Astrocyte of the hippocampus (primary cell): Measurements from ENCODE around the gene PPM1E.
A peak's percentile ranks its signal among the peaks of the same experiment; 100 is the strongest.
"Not testable (repeated sequence)": the region's sequence is repeated elsewhere in the genome, so short reads cannot be mapped to it uniquely, and the experiment has no call there.

ENCODE experiments used
- DNase-seq: peaks from one replicate; pipeline ENCODE4 v3.0.0; 2011; ENCODE audit warnings: low read depth, low spot score

PPM1E gene

DNA sequence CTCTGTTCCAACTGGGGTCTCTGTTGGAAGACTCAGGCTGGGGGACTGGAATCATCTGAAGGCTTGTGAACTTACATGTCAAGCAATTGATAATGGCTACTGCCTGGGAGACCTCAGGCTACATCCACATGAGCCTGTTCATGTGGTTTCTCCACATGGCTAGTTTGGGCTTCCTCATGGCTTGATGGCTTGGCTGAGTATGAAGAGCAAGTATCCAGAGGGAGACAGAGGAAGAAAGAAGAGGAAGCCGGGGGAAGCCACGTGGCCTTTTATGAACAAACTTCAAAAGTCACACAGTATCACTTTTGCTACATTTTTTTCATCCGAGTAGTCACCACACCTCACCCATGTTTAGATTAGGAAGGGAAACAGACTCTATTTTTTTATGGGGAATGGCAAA lies 192.2 kb downstream of the PPM1E start:
- DNase-seq = no peak

- not testable (repeated sequence) for DNase-seq
Observed at GRCh38 chr17:58954358-58954757, 198.7 kb downstream of the PPM1E start.

DNA sequence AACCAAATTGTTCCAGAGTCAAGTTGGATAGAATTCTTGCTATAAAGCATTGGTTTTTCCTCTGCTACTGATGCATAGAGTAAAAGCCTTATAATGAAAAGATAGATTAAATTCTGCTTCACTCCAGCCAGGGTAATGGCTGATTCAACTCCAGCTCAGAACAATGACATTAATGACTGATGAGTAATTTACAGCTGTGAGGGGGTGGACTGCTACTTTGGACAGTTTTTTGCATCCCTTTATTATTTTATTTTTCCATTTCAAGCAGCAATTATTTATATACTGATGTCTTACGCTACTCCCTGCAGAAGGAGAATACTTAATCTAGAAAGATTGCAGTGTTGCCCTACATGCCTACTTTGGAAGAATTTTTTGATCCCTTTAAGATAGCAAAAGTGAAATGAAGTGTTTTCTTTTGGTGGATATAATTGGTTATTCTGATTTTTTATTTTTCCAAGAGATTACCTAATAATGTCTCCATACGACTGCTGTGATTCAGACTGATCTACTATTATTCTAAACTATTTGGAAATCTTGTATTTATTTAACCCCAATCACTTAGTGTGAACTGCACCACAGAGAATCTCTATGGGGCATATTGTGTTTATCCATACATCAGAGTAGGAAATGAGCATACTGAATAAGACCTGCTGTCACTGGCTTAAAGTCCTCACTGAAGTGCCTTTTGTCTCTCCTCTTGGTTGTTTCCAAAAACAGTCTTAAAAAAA lies 201.5 kb downstream of the PPM1E start:
- DNase-seq = peak; percentile 32

GRCh38 chr17:58957725-58958073 lies 202.0 kb downstream of the PPM1E start:
- not testable (repeated sequence) for DNase-seq

DNA sequence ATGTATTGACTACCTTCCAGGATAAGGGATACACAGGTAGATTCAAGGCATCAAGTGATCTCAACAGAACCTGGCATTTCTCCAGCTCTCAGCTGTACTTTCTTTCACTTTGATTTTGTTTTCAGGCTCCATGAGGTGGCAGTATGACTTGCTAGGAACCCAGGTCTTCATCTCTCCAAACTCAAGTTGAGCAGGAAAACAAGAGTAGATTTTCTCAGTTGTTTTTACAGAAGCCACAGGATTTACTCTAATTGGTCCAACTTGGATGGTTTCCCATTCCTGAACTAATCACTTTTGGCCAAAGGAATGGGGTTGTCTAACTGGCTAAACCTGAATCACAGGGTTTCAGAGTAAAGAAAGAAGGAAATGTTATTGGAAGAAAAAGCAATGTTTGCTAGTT lies 204.4 kb downstream of the PPM1E start:
- peak; percentile 91 for DNase-seq

GRCh38 chr17:58965221-58965620 lies 209.6 kb downstream of the PPM1E start:
- DNase-seq = no peak

GRCh38 chr17:58966208-58966607 lies 210.6 kb downstream of the PPM1E start:
- DNase-seq = no peak

- peak; percentile 41 for DNase-seq
Observed at GRCh38 chr17:58968426-58969061, 212.9 kb downstream of the PPM1E start.

DNA sequence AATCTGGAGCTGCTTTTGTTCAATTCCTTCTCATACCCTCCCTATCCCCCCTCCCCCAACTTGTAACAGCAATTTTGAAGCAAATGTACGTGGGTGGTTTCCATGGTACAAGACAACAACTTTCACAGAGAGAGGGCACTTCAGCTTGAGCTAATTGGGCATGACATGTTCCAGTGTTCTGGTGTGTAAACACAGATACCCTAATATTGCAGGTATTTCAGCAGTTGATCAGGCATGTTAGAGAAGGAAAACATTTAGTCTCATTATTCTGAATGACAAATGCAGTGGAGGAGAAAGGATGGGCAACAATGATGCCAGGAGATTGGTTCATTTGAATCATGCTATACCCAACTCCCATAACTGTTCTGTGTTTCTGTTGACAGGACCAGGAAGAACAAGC lies 213.5 kb downstream of the PPM1E start:
- peak; percentile 34 for DNase-seq

DNA sequence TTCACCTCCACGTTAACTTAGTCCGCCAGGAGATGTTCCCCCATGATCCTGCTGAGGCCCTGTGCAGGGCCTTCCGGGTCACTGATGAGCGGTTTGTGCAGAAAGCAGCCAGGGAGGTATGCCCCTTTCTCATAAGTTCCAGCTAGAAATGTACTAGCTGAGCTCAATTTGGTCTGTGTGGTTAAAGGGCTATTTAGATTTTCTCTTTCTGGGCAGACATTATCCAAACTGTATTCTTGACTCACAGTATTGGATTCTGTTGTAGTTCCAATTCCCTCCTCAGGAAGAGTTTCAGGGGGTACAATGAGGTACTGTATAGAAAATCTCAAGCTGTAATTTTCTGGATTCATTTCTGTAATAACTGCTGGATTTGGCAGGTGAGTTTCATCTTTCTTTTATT lies 214.0 kb downstream of the PPM1E start:
- peak; percentile 43 for DNase-seq

GRCh38 chr17:58970609-58971450 lies 215.2 kb downstream of the PPM1E start:
- peak; percentile 20 for DNase-seq

DNA sequence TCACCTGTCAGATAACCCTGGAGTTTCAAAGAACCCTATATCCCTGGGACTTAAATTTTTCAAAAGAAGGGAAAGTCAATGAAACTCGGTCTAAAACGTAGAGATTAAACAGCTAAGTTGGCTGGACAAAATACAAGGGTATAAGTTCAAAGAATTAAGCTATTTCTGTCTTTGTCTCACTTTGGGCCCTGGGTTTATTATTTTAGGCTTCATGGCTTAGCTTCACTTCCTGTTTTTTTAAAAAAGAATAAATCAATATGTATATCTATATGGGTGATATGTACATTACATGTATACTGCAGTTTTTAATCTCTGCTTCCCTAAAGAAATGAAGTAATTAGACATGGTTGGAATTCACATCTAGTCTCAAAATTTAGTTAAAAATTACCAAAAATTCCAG lies 218.7 kb downstream of the PPM1E start:
- no peak for DNase-seq

DNA sequence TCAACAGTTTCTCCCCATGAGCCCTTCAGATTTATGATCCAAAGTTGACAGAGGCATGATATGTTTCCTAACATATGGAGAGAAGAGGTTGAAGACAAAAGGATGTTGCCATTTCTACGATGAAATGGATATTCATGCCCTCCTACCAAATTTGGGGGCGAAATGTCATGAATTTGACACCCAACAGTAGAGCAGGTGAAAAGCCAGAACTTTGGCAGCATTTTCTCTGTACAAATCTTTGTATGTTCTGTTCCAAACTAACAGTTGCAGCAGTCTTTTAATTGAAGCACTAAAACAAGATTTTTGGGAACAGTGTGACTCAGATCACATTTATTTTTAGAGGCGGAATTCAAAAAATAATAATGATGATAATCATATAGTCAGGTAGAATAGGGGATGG lies 220.9 kb downstream of the PPM1E start:
- DNase-seq = no peak

DNA sequence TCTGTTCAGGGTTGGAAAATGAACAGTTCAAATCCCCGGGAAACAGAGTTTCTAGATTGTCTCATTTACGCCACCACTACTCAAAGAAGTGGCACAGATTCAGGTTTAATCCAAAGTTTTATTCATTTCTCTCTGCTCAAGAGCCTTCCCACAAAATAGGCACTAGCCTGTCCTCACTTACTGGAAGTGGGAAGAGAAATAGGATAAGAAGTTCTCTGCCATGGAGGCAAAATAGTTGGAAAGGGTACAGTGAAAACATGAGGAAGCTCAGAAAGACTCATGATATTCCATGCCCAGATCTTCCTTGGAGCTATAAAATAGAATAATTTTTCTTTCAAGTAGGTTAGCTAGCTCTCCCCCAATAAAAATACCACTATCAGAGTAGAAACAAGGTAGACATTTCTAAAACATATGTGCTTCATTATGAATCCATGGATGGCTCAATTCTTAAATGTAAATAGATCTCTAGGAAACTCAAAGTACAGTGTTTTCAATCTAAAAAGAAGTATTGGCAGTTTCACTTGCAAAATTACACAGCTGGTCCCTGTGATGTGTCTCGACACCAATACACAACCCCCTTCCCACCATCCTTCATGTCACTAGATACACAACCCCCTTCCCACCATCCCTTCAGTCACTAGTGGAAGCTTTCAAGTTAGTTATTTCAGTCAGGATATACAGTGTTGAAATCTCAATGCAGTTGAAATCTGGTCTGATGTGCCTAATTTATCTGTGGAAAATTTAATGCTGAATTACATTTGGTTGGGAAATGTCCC lies 225.2 kb downstream of the PPM1E start:
- no peak for DNase-seq

DNA sequence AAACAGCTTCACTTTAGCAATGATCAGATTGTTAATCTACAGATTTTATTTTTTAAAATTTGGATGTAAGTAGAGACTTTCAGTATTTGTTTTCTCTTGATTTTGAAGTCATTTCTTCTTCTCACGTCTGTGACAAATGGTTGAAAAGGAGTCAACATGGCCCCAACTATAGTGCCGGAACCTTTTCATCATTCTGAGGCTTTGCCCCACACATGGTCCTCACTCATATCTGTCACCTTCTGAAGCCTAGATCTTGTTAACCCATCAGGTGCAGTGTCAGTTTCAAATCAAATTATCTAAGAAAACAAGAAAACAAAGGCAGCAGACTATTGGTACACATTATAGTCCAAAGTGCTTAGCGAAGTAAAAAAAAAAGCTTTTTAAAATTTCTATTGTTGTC lies 227.0 kb downstream of the PPM1E start:
- no peak for DNase-seq

GRCh38 chr17:58985367-58985766 lies 229.7 kb downstream of the PPM1E start:
- DNase-seq = no peak

- no peak for DNase-seq
Observed at GRCh38 chr17:58985971-58986370, 230.3 kb downstream of the PPM1E start.

- no peak for DNase-seq
Observed at GRCh38 chr17:58989629-58990028, 234.0 kb downstream of the PPM1E start.

DNA sequence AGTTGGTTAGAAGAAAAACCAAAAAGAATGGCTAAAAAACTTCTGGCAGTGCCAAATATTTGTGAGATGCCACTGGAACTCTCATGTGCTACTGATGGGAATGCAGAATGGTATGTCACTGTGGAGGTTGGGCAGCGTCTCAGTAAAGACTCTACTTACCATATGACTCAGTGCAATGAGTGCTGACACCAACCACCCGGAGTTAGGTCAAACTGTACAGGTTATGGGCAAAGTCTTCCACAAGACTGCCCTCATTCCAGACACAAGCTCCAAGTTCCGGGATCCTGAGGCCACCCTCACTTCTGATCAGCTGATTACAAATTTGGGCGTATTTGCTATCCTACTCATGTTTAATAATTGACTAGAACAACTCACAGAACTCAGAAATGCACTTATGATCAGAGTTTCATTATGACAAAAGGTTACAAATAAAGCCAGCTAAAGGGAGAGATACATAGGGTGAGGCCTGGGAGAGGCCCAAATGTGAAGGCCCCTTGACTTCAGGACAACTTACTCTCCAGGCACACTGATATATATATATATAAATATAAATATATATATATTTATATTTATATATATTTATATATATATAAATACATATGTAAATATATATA lies 236.2 kb downstream of the PPM1E start:
- peak; percentile 86 for DNase-seq

DNA sequence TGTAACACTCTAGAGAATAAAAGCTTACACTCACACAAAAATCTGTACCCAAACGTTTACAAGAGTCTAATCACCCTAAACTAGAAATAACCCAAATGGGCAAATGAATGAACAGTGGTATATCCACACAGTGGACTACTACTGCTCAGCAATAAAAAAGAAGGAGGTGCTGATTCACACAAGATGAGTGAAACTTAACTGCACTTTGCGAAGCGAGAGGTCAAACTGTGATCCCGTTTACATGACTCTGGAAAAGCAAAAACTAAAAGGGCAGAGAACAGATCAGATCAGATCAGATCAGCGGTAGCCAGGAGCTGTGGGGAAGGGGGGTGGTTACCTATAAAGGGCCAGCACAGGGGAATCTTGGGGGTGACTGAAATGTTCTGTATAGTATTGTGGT lies 237.7 kb downstream of the PPM1E start:
- DNase-seq = peak; percentile 12

- no peak for DNase-seq
Observed at GRCh38 chr17:58995247-58995940, 239.7 kb downstream of the PPM1E start.
